ENCODE results near the gene STUB1.
"Not testable (repeated sequence)": the region's sequence is repeated elsewhere in the genome, so short reads cannot be mapped to it uniquely, and the experiment has no call there.

Gene STUB1

GRCh38 chr16:686459-687260, 6.5 kb downstream of the STUB1 start:
- DNase-seq (ENCODE audit: low read depth) = no peak
- H3K4me3 ChIP-seq (ENCODE audit: low read depth, low read length) = no peak overlapping the region
- TF ChIP-seq CTCF (IDR thresholded peaks at IDR 0.05; ENCODE audit: low read depth, low read length) (no peak), MYC (IDR thresholded peaks at IDR 0.05; ENCODE audit: low read depth, low read length) (no peak), POLR2A (IDR thresholded peaks at IDR 0.05; ENCODE audit: extremely low read depth, insufficient read length) (no peak), MAX (IDR thresholded peaks at IDR 0.05; ENCODE audit: low read depth, low read length) (no peak)

GRCh38 chr16:687499-687898, 7.3 kb downstream of the STUB1 start:
- H3K4me3 ChIP-seq (ENCODE audit: low read depth, low read length) = no peak overlapping the region
- TF ChIP-seq POLR2A (IDR thresholded peaks at IDR 0.05; ENCODE audit: extremely low read depth, insufficient read length) (no peak), MYC (IDR thresholded peaks at IDR 0.05; ENCODE audit: low read depth, low read length) (no peak), MAX (IDR thresholded peaks at IDR 0.05; ENCODE audit: low read depth, low read length) (no peak), CTCF (IDR thresholded peaks at IDR 0.05; ENCODE audit: low read depth, low read length) (no peak)
- DNase-seq (ENCODE audit: low read depth) = no peak

- TF ChIP-seq POLR2A (IDR thresholded peaks at IDR 0.05; ENCODE audit: extremely low read depth, insufficient read length) (peak; percentile 2), CTCF (IDR thresholded peaks at IDR 0.05; ENCODE audit: low read depth, low read length) (no peak)
- no peak for DNase-seq (ENCODE audit: low read depth)
- peak overlapping the region; percentile 73 for H3K4me3 ChIP-seq (ENCODE audit: low read depth, low read length)
These were observed 9.1 kb downstream of the STUB1 start for GRCh38 chr16:689175-689897.

- not testable (repeated sequence) for DNase-seq (ENCODE audit: low read depth); H3K4me3 ChIP-seq (ENCODE audit: low read depth, low read length)
These were observed 11.0 kb downstream of the STUB1 start for GRCh38 chr16:691242-691641.

GRCh38 chr16:692356-693108, 12.3 kb downstream of the STUB1 start:
- TF ChIP-seq POLR2A (IDR thresholded peaks at IDR 0.05; ENCODE audit: extremely low read depth, insufficient read length) (no peak), MYC (IDR thresholded peaks at IDR 0.05; ENCODE audit: low read depth, low read length) (no peak), CTCF (IDR thresholded peaks at IDR 0.05; ENCODE audit: low read depth, low read length) (no peak), MAX (IDR thresholded peaks at IDR 0.05; ENCODE audit: low read depth, low read length) (no peak)
- no peak for DNase-seq (ENCODE audit: low read depth)
- no peak overlapping the region for H3K4me3 ChIP-seq (ENCODE audit: low read depth, low read length)

- no peak overlapping the region for H3K4me3 ChIP-seq (ENCODE audit: low read depth, low read length)
- TF ChIP-seq MAX (IDR thresholded peaks at IDR 0.05; ENCODE audit: low read depth, low read length) (no peak), MYC (IDR thresholded peaks at IDR 0.05; ENCODE audit: low read depth, low read length) (no peak), CTCF (IDR thresholded peaks at IDR 0.05; ENCODE audit: low read depth, low read length) (no peak), POLR2A (IDR thresholded peaks at IDR 0.05; ENCODE audit: extremely low read depth, insufficient read length) (no peak)
- DNase-seq (ENCODE audit: low read depth) = no peak
These were observed 13.2 kb downstream of the STUB1 start for GRCh38 chr16:693364-693763.

Data from NB4 (cell line).